Measurements from ENCODE around the gene CTBP2.

The CTBP2 gene

DNA sequence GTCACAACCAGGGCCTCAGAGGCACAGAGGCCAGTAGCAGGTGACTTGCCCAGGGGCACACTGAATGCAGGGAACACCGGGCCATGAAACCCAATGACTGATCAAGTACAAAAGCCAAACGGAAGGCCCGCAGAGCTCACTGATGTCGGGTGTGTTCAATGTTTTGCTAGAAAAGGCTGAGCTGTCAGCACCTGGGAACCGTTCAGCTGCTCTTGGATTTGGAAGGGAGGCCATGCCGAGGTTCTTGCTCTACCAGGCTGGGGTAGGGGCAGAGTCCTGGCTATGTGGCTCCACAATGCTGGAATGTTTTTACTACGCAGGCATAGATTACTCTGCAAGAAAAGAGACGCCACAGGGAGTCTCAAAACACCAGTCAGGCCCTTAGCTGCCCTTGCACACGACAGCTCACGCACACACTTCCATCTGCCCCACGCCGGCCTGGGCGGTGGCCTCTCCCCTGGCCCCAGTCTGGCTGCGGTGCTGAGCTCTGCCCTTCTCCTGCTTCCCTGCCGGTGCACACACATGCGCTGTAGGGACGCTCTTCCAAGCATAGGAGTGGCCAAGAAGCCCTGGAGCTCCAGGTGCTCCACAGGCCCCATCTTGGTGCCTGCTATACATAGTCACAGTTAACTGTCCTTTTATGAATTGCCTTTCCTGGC lies 138.5 kb downstream of the CTBP2 start:
- DNase-seq: no peak

DNA sequence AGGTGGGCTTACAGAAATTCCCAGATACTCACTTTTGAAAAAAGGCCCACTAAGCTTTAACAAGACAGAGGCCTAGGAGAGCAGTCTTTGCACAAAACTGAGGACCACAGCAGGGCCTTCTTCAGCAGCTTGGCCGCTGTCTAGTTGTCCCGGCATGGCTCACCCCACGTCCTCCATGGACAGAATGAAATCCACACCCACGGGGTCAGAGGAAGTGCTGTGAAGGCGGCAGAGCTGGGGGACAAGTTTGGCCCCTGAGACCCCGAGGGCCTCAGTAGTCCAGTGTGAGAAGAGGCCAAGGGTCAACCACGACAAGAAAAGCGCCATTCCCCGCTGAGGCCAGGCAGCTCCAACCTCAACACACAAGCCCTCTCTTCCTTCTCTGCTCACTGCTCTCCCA lies 139.5 kb downstream of the CTBP2 start:
- no peak for DNase-seq

DNA sequence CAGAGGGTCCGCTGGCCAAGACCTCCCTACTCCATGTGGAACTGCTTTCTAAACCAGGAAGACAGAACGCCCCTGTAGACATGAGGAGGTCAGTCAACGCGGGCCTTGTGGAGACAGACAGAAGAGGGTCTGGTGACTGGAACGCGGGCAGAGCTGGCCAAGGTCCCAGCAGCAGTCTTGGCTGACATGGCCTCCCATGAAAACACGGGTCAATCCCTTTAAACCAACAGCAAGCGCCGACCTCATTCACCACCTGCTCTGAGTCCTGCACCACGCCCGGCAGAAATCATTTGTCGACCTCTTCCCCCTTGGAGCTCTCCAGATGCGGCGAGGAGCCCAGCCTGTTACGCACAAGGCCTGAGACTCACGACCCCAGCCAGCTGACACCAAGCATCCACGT lies 140.0 kb downstream of the CTBP2 start:
- DNase-seq: no peak

DNA sequence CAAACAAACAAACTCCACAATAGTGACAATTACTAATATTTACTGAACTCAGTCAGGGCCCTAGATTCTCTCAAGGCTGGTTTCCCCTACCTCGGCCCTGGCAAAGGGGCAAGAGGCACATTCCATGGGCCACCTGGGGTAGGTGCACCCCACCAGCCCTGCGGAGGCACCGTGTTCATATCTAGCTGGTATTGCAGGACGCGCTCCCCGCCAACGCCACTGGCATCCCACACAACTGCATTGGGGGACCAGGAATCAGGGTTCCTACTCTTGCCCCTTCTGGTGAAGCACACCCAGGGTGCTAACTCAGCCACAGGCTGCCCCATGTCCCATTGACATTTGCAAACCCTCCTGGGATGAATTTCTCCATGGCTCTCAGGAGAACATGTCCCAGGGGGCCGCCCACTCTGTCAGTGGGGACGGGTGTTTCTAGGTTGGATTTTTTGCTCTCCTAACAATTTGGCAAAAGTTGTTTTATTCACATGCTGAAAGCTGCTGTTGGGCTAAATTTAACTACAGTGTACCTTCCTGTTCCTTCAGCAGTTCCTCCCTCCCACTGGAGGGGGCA lies 141.7 kb downstream of the CTBP2 start:
- no peak for DNase-seq

DNA sequence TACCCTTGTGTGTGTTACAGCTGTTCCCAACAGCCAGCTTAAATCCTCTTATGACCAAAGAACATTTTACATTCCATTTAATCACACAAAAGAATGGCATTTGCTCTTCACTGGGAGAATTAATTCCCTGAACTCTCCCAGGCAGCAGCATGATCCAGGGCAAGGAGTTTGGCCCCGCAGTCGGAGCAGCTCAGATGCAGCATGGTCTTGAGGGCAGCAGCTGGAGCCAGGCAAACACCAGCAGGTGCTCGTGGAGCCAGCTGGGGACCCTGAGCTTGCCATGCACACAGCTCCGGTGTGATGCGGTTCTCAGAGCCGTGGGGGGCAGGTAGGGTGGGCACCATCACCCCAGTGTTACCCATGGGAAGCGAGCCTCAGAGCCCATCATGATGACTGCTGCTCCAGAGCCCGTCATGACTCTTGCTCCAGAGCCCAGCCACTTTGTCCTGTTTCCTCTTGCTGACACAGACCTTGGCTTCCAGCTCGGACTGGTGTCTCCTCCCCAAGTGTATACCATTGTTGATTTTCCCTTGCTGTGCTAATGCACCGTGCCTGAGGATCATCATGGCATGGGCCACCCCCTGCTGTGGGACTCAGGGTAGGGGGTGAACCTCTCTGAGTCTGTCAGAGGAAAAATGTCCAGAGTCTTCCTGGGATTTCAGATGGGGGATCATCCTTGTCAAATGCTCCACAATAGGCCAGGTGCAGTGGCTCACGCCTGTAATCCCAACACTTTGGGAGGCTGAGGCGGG lies 142.6 kb downstream of the CTBP2 start:
- no peak for DNase-seq

DNA sequence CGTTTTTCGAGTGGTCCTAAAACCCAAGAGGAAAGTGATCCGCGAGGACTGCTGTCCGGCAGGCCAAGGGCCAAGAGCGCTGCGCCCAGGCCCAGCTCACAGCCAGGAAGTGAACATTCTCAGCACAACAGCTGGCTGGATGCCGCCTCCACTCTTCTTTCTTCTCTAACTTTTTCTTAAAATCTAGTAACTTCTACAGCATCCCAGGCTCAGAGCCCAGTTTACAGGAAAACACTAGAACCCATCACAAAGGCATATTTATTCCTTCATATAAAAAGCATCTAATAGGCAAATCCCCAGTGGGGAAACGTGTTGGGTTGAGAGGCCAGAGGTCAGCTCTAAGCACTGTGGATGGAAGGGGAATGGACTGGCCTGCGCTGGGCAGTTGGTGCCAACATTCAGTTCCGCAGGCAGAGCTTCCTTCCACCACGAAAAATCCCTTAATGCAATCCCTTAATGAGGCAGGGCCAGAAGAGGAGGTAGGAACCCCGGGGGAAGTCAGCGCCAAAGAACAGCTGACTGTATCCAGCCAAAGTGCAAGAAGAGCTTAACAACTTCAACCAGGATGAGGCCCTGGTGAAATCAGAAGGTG lies 143.7 kb downstream of the CTBP2 start:
- DNase-seq: peak in 1 of 2 donors; percentile 55

DNA sequence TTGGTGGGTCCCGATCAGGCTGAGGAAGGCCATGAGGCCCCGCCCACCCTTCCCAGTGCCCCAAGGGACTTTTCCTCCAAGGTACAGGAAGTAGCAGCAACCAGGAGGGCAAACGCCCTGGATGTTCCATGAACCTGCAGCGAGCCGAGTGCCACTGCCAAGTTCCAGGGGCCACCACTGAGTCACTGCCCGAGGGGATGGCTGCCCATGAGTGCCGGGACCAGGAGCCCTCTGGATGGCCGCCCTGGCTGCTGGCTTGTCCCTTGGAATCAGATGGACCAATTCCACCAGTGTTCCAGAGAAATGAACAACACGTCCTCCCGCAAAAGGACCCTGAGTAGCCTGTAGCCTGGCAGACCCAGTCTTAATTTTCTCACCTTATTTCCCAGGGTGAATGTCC lies 144.2 kb downstream of the CTBP2 start:
- peak in 1 of 2 donors; percentile 55 for DNase-seq

DNA sequence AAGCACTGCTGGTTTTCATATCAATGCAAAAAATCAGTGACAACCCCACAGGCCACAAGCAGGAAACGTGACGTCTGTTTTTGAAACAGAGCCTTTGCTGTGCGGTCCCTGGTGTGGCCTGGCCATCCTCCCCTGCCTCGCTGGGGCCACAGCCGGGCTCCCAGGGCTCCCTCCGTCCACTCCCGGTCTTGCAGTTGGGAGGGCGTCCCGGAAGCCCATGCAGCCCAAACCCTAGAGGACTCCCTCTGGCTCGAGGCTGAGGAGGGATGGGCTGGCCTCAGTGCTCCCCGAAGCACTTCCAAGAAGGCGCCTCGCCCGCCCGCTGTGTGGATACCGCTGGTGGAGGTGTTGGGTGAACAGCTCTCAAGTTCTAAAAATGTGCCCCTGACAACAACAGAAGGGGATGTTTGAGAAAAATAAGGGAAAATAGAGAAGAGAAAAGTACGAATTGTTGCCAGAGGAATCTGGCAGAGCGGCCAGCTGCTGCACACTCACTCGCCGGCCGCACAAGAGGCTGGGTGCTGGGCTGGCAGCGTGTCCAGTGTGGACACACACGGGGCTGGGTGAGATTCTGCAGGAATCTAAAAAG lies 144.9 kb downstream of the CTBP2 start:
- no peak for DNase-seq

DNA sequence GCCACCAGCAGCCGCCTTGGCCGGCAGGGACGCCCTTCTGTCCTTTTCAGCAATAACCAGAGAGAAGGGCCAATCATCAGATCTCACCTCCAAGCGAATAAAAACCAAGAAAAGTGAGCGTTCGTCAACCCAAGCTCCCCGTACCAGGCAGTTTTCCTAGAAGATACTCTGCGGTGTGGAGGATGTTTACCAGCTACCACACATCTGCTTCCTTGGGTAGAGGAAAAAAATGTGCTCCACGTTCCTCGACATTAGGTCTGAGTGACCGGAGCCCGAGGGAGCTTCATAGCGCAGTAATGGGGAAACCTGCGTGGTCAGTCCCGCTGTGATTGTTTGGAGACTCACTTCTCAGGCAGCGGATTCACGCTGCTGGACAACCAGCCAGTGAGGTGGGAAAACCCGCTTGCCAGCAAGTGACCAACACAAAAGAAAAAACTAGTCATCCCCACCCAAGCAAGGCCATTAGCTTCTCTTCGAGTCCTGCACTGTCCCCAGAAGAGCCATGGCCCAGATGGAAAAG lies 145.5 kb downstream of the CTBP2 start:
- DNase-seq: no peak

DNA sequence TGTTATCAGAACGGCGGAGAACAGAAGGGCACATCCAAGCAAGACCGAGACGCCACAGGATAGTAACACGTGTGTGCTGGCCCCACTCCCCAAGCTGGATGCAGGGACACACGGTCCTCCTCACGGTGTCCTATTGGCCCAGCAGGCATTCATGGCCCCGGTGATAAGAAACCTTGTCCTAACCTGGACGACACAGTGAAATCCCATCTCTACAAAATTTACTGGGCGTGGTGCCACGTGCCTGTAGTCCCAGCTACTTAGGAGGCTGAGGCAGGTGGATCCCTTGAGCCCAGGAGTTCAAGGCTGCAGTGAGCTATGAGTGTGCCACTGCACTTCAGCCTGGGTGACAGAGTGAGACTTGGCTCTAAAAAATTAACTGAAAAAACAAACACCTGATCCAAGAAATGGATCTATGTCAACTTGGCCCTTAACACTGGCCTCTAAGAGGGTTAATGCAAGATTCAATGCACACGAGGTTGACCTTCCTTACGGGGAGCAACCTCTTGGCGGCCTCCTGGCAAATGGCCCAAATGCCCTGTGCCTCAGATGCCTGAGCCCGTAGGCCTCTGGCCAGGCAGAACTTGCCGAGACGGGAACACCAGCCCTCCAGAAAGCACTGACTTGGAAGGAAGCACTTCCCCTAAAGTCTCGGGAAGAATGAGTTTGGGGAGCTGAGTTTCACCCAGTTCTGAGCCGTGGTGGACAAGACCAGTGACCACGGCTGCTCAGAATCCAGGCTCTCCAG lies 146.1 kb downstream of the CTBP2 start:
- no peak for DNase-seq

DNA sequence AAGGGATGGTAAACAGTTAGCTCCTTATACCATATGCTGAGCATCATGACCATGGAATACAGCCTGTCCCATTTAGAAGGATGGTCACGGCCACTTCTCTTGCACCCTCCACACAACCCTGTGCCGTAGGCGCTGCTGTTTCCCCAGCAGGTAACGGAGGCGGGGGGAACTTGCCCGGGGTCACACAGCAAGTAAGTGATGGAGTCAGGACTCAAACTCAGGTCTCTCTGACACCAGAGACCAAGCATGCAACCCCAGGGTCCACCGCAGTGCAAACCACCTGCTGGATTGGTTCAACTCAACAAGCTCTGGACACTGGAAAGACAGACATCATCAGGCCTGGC lies 146.9 kb downstream of the CTBP2 start:
- DNase-seq: no peak

DNA sequence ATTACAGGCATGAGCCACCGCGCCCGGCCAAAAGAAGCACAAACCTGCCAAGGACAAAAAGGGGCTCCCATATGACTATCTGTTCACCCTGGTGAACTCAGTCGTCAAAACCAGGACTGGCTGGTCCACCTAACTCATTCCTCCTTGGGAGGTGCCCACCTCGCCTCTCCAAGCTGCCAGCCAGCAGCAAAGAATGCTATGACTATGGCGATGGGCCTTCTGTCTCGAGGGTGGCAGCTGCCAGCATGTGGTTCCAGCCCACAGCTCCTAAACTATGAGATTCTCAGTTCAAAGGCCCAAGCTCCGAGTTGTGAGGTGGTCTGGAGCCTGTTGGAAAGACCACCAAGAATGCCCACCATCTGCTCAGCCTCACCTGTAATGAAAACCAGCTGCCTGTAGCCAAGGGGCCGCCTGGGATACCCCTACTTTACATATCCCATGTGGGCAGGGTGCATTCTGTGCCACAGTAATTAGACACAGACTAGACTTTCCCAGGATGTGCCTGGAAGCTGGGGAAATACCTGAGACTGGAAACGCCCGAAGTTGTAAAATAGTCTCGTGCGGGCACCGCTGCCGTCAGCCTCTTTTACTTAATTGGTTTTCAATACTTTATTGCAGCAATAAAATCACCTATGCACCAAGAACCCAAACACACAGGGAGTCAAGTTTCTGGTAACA lies 147.4 kb downstream of the CTBP2 start:
- no peak for DNase-seq

DNA sequence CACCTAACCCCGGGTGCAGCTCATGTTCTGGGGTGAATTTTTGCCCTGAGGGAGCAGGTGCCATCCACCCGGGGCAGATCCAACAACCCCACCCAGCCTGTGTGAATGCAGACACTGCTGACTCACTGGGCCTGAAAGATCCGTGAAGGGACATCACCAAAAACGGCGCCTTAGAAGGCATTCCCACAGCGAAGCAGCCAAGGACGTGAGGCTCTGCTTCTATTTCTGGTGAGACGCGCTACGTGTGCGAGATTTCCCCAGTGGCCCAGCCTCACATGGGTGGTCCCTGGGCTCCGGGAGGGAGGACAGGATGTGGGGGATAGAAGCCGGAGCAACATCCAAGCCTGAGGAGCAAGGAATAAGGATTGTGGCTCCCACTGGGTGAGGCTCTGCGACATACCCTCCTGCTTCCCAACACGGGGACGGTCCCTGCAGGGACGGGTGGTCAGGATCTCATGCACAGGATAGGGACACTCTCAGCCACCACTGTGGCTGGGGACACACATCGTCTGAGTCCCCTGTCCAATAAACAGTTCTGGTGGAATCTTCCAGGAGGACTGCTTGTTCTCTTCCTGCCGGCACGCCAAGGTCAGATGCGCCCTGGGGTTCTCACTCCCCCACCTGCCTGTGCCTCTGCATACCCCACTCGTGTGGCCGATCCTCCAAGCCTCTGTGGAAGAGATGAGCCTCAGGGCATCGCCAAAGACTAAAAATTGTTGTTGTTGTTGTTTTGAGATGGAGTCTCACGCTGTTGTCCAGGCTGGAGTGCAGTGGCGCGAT lies 148.2 kb downstream of the CTBP2 start:
- DNase-seq: no peak

DNA sequence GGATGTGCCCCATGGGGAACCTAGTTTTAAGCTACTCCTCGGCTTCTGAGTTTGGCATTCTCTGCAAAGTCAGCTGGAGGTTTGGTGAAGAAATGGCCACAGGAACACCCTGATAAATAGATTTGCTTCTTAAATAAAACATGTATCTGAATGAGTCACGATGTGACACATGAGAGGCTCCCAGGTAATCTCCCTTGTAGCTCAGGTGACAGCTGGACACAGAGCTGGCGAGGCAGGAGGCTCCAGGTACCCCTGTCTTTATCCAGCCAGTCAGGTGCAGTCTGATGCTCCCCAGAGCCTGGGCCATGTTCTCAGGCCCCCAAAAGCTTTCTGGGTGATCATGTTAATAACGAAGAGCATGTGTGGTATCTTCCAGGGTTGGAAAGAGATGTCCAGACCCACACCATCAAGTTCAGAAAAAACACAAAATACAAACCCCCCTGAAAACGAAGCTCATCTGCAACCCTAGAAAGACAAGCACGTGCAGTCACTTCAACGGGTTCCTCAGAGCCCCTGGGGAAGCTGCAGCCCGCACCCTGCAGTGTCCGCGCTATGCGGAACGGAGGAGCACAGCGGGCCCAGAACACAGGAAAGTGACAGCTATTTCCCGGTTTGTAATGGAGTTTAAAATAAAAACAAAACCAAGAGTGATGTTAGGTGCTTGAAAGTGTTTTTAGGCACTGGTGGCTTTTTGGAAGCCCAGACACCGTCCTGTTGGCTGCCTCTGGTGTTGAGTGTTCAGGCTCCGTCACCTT lies 149.0 kb downstream of the CTBP2 start:
- DNase-seq: no peak

DNA sequence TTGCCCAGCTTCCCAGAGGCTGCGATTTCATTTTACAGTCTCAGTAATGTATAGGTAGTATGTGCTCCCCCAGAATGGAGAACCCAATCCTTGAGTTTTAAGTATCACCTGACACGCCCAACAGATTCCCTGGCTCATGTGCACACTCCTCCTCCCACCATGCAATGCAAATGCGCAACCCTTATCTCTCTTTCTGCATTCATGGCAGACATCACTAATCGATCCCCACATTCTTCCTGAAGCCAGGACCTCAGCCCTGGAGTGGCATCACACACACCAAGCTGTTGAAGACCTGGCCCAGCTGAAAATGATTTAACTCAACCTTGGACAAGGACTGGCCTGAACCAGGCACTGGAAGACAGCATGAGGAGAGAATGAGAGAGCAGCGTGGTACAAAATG lies 150.0 kb downstream of the CTBP2 start:
- no peak for DNase-seq

DNA sequence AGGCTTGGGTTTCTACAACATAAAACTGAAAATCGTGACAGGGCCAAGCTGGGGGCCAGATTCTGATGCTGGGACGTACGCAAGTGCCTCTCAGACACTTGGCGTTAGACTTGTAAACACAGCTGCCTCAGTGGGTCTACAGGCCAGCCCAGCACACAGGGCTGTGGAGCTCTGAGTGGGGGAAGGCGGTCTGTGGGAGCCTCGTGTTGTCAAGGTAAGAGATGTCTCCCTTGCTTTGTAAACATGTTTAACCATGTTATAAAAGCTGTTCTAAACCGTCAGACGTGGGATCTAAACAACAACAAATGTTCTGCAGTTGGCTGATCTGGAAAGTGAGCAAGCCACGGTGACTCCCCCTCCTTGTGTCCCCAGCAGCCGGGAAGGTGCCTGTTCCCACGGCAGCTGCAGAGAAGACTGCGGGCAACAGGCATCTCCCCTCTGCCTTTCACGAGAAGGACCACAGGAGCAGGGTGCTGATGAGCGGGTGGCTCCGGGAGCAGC lies 150.7 kb downstream of the CTBP2 start:
- no peak for DNase-seq

DNA sequence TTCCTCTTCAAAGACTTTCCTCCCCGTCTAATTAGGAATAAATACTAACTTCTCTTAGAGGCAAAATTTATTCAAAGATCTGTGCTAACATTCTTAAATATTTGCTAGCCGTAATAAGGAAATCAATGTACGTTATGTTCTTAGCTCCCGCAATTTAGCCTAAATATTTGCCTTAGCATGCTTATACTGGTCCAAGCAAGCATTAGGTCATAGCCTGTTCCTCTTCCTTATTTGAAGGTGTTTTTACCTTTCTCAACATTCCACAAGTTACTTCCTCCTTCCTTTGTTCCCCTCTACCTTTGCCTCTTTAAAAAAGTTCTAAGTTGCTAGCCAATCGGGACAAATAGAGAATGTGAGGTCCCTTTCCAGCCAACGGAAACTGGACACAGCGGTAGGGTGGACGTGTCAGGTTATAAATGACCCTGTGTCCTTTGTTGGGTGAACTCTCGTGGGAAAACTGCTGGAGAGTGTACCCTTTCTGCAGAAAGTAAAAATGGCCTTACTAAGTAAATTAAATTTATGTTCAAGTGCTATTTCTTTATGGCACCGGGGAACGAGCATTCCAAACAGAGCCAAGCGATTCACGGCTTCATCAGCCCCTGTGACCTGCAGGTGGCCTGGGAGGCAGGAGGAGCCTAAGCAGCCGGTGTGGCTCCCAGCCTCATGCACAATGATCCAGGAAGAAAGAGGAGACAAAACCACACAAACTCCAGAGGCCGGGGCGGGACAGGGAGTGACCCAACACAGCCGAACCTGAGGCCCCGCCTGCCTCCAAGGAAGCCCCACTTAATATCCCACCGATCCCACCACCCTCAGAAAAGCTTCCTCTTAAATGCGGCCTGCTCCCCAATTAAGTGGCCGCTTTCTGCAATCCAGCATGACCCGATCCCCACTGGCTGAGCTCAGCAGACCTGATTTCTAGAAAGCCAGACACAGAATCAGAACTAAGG lies 151.4 kb downstream of the CTBP2 start:
- DNase-seq: no peak

DNA sequence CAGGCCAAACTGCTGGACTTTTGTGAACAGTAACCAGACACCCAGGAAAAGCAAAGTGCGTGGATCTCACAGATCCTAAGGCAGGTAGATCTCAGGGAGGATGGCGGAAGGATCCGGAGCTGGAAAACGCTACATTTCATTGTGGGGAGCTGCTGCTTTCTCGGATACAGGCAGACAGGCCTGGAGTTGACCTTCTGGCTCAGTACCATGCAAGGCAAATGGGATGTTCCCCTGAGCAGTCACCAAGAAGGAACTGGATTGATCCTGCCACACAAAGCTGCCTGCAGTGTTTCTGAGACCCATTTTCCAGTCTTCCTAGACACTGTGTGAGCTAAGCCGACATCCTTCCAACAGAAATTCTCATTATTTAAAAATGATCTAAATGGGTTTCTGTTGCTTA lies 152.9 kb downstream of the CTBP2 start:
- no peak for DNase-seq

DNA sequence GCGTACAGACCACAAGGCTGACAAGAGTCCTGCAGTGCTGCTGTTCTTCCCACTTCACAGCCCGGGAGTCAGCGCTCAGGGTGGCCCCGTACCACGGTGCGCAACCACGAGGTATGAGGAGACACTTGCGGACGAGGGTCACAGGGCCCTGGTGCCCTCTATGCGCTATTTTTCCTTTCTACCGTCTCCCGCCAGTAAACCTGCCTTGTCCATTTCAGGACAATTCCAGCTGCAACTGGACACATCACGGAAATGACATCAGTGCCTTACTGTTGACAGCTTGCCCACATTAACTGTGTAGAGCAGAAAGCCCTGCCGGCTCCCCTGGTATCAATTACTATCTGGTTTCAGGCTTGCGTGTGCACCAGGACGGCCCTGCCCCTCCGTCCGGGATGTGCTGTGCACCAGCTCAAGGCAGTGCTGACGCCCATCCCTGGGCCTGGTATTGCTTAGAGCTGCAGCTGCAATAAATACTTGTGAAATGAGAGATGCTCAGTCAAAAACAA lies 153.4 kb downstream of the CTBP2 start:
- DNase-seq: peak in 1 of 2 donors; percentile 30

Data from hippocampal formation (tissue), 2 donors.